ENCODE measurements around the gene NBAS.

DNA sequence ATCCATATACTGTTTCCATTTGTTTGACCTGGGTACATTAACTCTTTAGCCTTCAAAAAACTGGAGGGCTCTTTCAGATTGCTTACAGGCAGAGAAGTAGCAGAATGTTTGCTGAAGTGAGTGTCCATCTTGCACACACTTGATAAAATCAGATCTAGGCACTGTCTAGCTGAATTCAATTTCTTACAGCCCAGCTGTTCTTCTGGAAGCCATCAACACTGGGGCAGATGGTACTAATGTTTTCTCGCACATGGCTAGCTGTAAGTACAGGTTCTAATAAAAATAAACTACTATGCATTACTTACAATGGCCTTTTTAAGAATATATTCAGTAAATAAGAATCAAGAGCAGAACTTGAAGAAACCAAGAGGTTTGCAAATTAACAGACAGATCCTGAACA lies 175.9 kb downstream of the NBAS start:
- TF ChIP-seq EZH2 (IDR thresholded peaks at IDR 0.05; ENCODE audit: insufficient read depth, poor library complexity, severe bottlenecking), result no peak
- TF ChIP-seq EZH2phosphoT487 (IDR thresholded peaks at IDR 0.05; ENCODE audit: insufficient read depth, low read depth), result no peak

Measured in GM23248 (cell line).